CD4-positive, alpha-beta memory T cell (primary cell): ENCODE results near the gene DOCK4. TPM values are rescaled to one million over a fixed set of nuclear protein-coding genes. Genes with fewer than 3 reads are reported as not detected.
"Not testable (repeated sequence)": the region's sequence is repeated elsewhere in the genome, so short reads cannot be mapped to it uniquely, and the experiment has no call there.

Experiments used
- CTCF ChIA-PET: fragments of 350-600 bp; sonication (Branson Sonifier 250); formaldehyde crosslinking; loops from one replicate; lab custom pipeline; 2021; ENCODE audit warnings: inconsistent platforms; ENCODE audit not compliant: partially characterized antibody; lab: Charles Lee
- POLR2A ChIA-PET: fragments of 350-600 bp; sonication (Branson Sonifier 250); formaldehyde crosslinking; loops from one replicate; lab custom pipeline; 2021; ENCODE audit not compliant: partially characterized antibody; lab: Charles Lee
- DNase-seq, 5 donors: peaks; one replicate each; pipeline versions ENCODE4 v3.0.0 to v3.0.0-alpha.2; 2020 to 2022; ENCODE audit warnings: mixed read lengths in 1 of 5
- H3K27ac ChIP-seq: one replicate; pipeline ENCODE4 v1.7.0; 2013; ENCODE audit warnings: low read depth, low read length
- H3K27me3 ChIP-seq: 2 replicates; pipeline ENCODE4 v1.7.0; 2013; ENCODE audit warnings: mild to moderate bottlenecking, low read length, moderate library complexity; ENCODE audit not compliant: insufficient read depth
- H3K36me3 ChIP-seq: 2 replicates; pipeline ENCODE4 v1.7.0; 2013; ENCODE audit warnings: mild to moderate bottlenecking, low read length, moderate library complexity; ENCODE audit not compliant: insufficient read depth
- H3K4me1 ChIP-seq: 2 replicates; pipeline ENCODE4 v1.7.0; 2013; ENCODE audit warnings: mild to moderate bottlenecking, low read length, moderate library complexity; ENCODE audit not compliant: insufficient read depth
- H3K4me3 ChIP-seq, 2 donors: one replicate each; pipeline ENCODE4 v1.7.0; 2013; ENCODE audit warnings: low read length in 2 of 2, mild to moderate bottlenecking in 1 of 2
- H3K9me3 ChIP-seq, 2 donors: one replicate each; pipeline ENCODE4 v1.7.0; 2013; ENCODE audit warnings: low read length in 2 of 2, control low read depth in 1 of 2; ENCODE audit not compliant: control insufficient read depth in 1 of 2
- H3K27ac Mint-ChIP-seq, 7 donors: one replicate each; pipeline ENCODE4 v1.8.0; 2020 to 2021; ENCODE audit warnings: mixed read lengths in 7 of 7, mild to moderate bottlenecking in 6 of 7, inconsistent platforms in 3 of 7, moderate library complexity in 3 of 7
- H3K27me3 Mint-ChIP-seq, 2 donors: one replicate each; pipeline ENCODE4 v1.8.0; 2020 to 2021; ENCODE audit warnings: mixed read lengths in 2 of 2
- H3K36me3 Mint-ChIP-seq, 2 donors: one replicate each; pipeline ENCODE4 v1.8.0; 2020 to 2021; ENCODE audit warnings: mixed read lengths in 2 of 2, inconsistent platforms in 1 of 2, mild to moderate bottlenecking in 1 of 2
- H3K4me1 Mint-ChIP-seq, 4 donors: one replicate each; pipeline ENCODE4 v1.8.0; 2020 to 2021; ENCODE audit warnings: mixed read lengths in 4 of 4, mild to moderate bottlenecking in 1 of 4
- H3K4me3 Mint-ChIP-seq, 8 donors: one replicate each; pipeline ENCODE4 v1.8.0; 2020 to 2021; ENCODE audit warnings: mixed read lengths in 8 of 8, mild to moderate bottlenecking in 7 of 8, moderate library complexity in 6 of 8, inconsistent platforms in 3 of 8
- H3K9me3 Mint-ChIP-seq, 8 donors: one replicate each; pipeline ENCODE4 v1.8.0; 2020 to 2021; ENCODE audit warnings: mixed read lengths in 8 of 8, mild to moderate bottlenecking in 5 of 8, inconsistent platforms in 3 of 8, moderate library complexity in 1 of 8
- intact Hi-C: fragments of 100-400 bp; cut with micrococcal nuclease; formaldehyde crosslinking; loops from one replicate; pipeline ENCODE4 v1.15.1; 2023
- polyA plus RNA-seq, 2 donors: library from polyadenylated mRNA; unstranded; fragments of 300-500 nt; fragmentation: Illumina TruSeq; gene quantifications; one replicate each; pipeline ENCODE4 v1.2.3, GENCODE V29; 2021
- total RNA-seq, 2 experiments: library from RNA; stranded (reverse); gene quantifications; one replicate each; pipeline ENCODE4 v1.2.3, GENCODE V29; 2021

The DOCK4 gene
- total RNA-seq (1 to 10 TPM; 1.2 to 1.5 TPM), polyA plus RNA-seq (under 1 TPM in 1 of 2 donors, not detected in 1; 0.47 TPM)

- Histone ChIP-seq H3K27me3 (peaks cover 27% of the 10 kb centered on the region), H3K9me3 (no peaks in the 10 kb centered on the region), H3K27ac (peak within 1 kb of the TSS; percentile 71), H3K4me3 (peak within 1 kb of the TSS; percentile 95 to 100), H3K36me3 (no peaks in the 10 kb centered on the region), H3K4me1 (peaks cover 30% of the 10 kb centered on the region)
- Mint-ChIP-seq H3K27ac (peak within 1 kb of the TSS; percentile 93 to 96 (median 94)), H3K27me3 (peaks cover 17 to 21% of the 10 kb centered on the region in 2 donors), H3K4me3 (peak within 1 kb of the TSS; percentile 92 to 98 (median 96)), H3K36me3 (peaks cover under 1 to 11% of the 10 kb centered on the region in 2 donors), H3K4me1 (peaks cover 30 to 50% (median 35%) of the 10 kb centered on the region in 4 donors), H3K9me3 (peaks cover 0 to 1% (median 0%) of the 10 kb centered on the region in 8 donors)
- ChIA-PET CTCF (interaction anchor here (1.1 kb wide), 2 partner anchors 207 to 733 kb away, joined by 3 read pairs; a partner anchor contains a TSS), POLR2A (interaction anchor here (0.8 to 3.1 kb wide), 6 partner anchors 10 to 912 kb away, joined by 3 to 39 read pairs (median 4); partner anchors contain the start of genes IFRD1 and IMMP2L)
- peak; percentile 98 to 100 (median 99) for DNase-seq
- intact Hi-C loops: loop anchor here (1.0 to 5.0 kb wide), 6 partner anchors 184 to 912 kb away; partner anchors contain the start of genes IFRD1, IMMP2L, SMIM30 and TMEM168
These were observed at the start of gene DOCK4, which contains the start of gene ZNF277 for GRCh38 chr7:112206238-112206990. Gene DOCK4 (minus strand): TSS chr7:112206399. CDS start chr7:112206138, 261 bp downstream. Gene ZNF277 (plus strand): TSS chr7:112206695. CDS start chr7:112206717, 22 bp downstream.

- Histone ChIP-seq H3K27ac (no peak overlapping the region), H3K27me3 (no peaks in the 10 kb centered on the region), H3K4me3 (no peak overlapping the region), H3K9me3 (no peaks in the 10 kb centered on the region), H3K36me3 (no peaks in the 10 kb centered on the region), H3K4me1 (no peaks in the 10 kb centered on the region)
- CTCF ChIA-PET: no interaction called here
- intact Hi-C loops: no loop called here
- DNase-seq: no peak
- H3K27ac Mint-ChIP-seq: no peak overlapping the region
- H3K36me3 Mint-ChIP-seq: peaks cover 0 to 6% of the 10 kb centered on the region in 2 donors
- H3K9me3 Mint-ChIP-seq: no peaks in the 10 kb centered on the region
- no peak overlapping the region for H3K4me3 Mint-ChIP-seq
- H3K4me1 Mint-ChIP-seq: peaks cover 27 to 46% (median 35%) of the 10 kb centered on the region in 4 donors
- POLR2A ChIA-PET: no interaction called here
- no peaks in the 10 kb centered on the region for H3K27me3 Mint-ChIP-seq
These were observed 49.2 kb upstream of the DOCK4 start for GRCh38 chr7:112255388-112255720.

GRCh38 chr7:112254709-112255387 is 48.6 kb upstream of the DOCK4 start:
- POLR2A ChIA-PET: no interaction called here
- no peak overlapping the region for H3K27ac ChIP-seq
- no peaks in the 10 kb centered on the region for H3K9me3 Mint-ChIP-seq
- H3K4me3 ChIP-seq: no peak overlapping the region
- peak overlapping the region in 1 of 7 donors; percentile 45 for H3K27ac Mint-ChIP-seq
- no peak for DNase-seq
- no peaks in the 10 kb centered on the region for H3K4me1 ChIP-seq
- H3K4me1 Mint-ChIP-seq: peaks cover 27 to 47% (median 35%) of the 10 kb centered on the region in 4 donors
- CTCF ChIA-PET: no interaction called here
- no peaks in the 10 kb centered on the region for H3K27me3 Mint-ChIP-seq
- H3K36me3 ChIP-seq: no peaks in the 10 kb centered on the region
- H3K36me3 Mint-ChIP-seq: peaks cover 0 to 6% of the 10 kb centered on the region in 2 donors
- no peaks in the 10 kb centered on the region for H3K9me3 ChIP-seq
- intact Hi-C loops: no loop called here
- no peaks in the 10 kb centered on the region for H3K27me3 ChIP-seq
- no peak overlapping the region for H3K4me3 Mint-ChIP-seq

GRCh38 chr7:112254156-112254555 is 48.0 kb upstream of the DOCK4 start:
- Histone ChIP-seq H3K27me3 (no peaks in the 10 kb centered on the region), H3K36me3 (no peaks in the 10 kb centered on the region), H3K4me1 (no peaks in the 10 kb centered on the region), H3K27ac (no peak overlapping the region), H3K4me3 (no peak overlapping the region), H3K9me3 (no peaks in the 10 kb centered on the region)
- CTCF ChIA-PET: no interaction called here
- POLR2A ChIA-PET: no interaction called here
- H3K4me1 Mint-ChIP-seq: peaks cover 27 to 50% (median 36%) of the 10 kb centered on the region in 4 donors
- no peak overlapping the region for H3K27ac Mint-ChIP-seq
- no peaks in the 10 kb centered on the region for H3K9me3 Mint-ChIP-seq
- H3K4me3 Mint-ChIP-seq: no peak overlapping the region
- no peaks in the 10 kb centered on the region for H3K36me3 Mint-ChIP-seq
- no peaks in the 10 kb centered on the region for H3K27me3 Mint-ChIP-seq
- intact Hi-C loops: no loop called here
- DNase-seq: no peak

- no peak overlapping the region for H3K4me3 Mint-ChIP-seq
- H3K27ac Mint-ChIP-seq: peak overlapping the region in 2 of 7 donors; percentile 8 to 25
- POLR2A ChIA-PET: no interaction called here
- Histone ChIP-seq H3K9me3 (no peaks in the 10 kb centered on the region), H3K36me3 (no peaks in the 10 kb centered on the region), H3K27ac (no peak overlapping the region), H3K4me1 (no peaks in the 10 kb centered on the region), H3K27me3 (no peaks in the 10 kb centered on the region), H3K4me3 (no peak overlapping the region)
- CTCF ChIA-PET: no interaction called here
- H3K4me1 Mint-ChIP-seq: peaks cover 25 to 51% (median 35%) of the 10 kb centered on the region in 4 donors
- DNase-seq: no peak
- no peaks in the 10 kb centered on the region for H3K36me3 Mint-ChIP-seq
- no peaks in the 10 kb centered on the region for H3K27me3 Mint-ChIP-seq
- H3K9me3 Mint-ChIP-seq: peaks cover 0 to 1% (median 0%) of the 10 kb centered on the region in 8 donors
- intact Hi-C loops: no loop called here
These were observed 46.5 kb upstream of the DOCK4 start for GRCh38 chr7:112252691-112253090.

- no peak overlapping the region for H3K27ac Mint-ChIP-seq
- no peak overlapping the region for H3K4me3 ChIP-seq
- H3K27ac ChIP-seq: no peak overlapping the region
- intact Hi-C loops: no loop called here
- peaks cover 0 to 3% of the 10 kb centered on the region in 2 donors for H3K36me3 Mint-ChIP-seq
- H3K4me1 Mint-ChIP-seq: peaks cover 25 to 51% (median 35%) of the 10 kb centered on the region in 4 donors
- H3K4me3 Mint-ChIP-seq: no peak overlapping the region
- ChIA-PET CTCF (no interaction called here), POLR2A (no interaction called here)
- no peaks in the 10 kb centered on the region for H3K4me1 ChIP-seq
- no peaks in the 10 kb centered on the region for H3K36me3 ChIP-seq
- H3K9me3 ChIP-seq: no peaks in the 10 kb centered on the region
- no peaks in the 10 kb centered on the region for H3K27me3 Mint-ChIP-seq
- H3K27me3 ChIP-seq: no peaks in the 10 kb centered on the region
- peaks cover 0 to 1% (median 0%) of the 10 kb centered on the region in 8 donors for H3K9me3 Mint-ChIP-seq
- DNase-seq: no peak
These were observed 45.9 kb upstream of the DOCK4 start for GRCh38 chr7:112252141-112252540.

- not testable (repeated sequence) for H3K27ac Mint-ChIP-seq, H3K27me3 ChIP-seq
- H3K4me1 Mint-ChIP-seq: peaks cover 24 to 49% (median 29%) of the 10 kb centered on the region in 4 donors
These were observed 43.8 kb upstream of the DOCK4 start for GRCh38 chr7:112249967-112250366.

More at GRCh38 chr7:112249967-112250366, 43.8 kb upstream of the DOCK4 start:
- POLR2A ChIA-PET, H3K4me3 Mint-ChIP-seq, H3K27ac ChIP-seq, DNase-seq, intact Hi-C loops, CTCF ChIA-PET, H3K36me3 ChIP-seq, H3K4me1 ChIP-seq, H3K36me3 Mint-ChIP-seq, H3K9me3 ChIP-seq, H3K4me3 ChIP-seq, H3K9me3 Mint-ChIP-seq, H3K27me3 Mint-ChIP-seq: not testable (repeated sequence)
